B cell (primary cell): ENCODE results near the gene GPC2.

Experiments
- EZH2 ChIP-seq: IDR thresholded peaks from 2 replicates; pipeline ENCODE4 v1.6.1; 2012; ENCODE audit warnings: borderline replicate concordance, low read depth, mild to moderate bottlenecking, moderate library complexity, low read length; ENCODE audit not compliant: insufficient read depth, poor library complexity, severe bottlenecking
- TF ChIP-seq, protein P1 (sequence below): fragments of 200-600 bp; IDR thresholded peaks from one replicate; pipeline ENCODE4 v1.8.0; 2022; ENCODE audit warnings: antibody characterized with exemption, mild to moderate bottlenecking

DNA sequence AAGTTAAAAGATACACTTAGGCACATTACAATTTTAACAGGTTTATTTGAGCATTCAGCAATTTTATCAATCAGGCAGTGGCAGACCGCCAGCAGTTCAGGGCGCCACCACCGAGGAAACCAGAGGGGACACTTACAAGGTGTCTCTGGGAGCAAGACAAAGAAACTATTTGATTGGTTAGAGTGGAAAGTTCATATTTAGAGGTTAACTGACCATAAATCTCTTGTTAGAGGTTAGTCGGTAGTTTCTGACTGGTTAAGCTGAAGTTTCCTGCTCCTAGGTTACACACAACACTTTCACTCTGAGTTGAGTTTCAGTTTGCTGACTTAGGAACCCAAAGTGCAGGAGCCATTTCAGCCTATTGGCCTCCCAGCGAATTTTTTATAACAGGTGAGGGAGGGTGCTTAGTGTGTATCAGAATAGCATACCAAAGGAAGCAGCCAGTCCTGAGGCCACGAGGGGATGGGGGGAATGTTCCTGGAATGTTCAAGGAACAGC is 31.8 kb upstream of the GPC2 start:
- TF ChIP-seq, protein P1, sequence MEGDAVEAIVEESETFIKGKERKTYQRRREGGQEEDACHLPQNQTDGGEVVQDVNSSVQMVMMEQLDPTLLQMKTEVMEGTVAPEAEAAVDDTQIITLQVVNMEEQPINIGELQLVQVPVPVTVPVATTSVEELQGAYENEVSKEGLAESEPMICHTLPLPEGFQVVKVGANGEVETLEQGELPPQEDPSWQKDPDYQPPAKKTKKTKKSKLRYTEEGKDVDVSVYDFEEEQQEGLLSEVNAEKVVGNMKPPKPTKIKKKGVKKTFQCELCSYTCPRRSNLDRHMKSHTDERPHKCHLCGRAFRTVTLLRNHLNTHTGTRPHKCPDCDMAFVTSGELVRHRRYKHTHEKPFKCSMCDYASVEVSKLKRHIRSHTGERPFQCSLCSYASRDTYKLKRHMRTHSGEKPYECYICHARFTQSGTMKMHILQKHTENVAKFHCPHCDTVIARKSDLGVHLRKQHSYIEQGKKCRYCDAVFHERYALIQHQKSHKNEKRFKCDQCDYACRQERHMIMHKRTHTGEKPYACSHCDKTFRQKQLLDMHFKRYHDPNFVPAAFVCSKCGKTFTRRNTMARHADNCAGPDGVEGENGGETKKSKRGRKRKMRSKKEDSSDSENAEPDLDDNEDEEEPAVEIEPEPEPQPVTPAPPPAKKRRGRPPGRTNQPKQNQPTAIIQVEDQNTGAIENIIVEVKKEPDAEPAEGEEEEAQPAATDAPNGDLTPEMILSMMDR: no peak
- TF ChIP-seq EZH2: no peak
